Measurements from ENCODE around the gene CD19. TPM values are rescaled to one million over a fixed set of nuclear protein-coding genes. Genes with fewer than 3 reads are reported as not detected.
"Not testable (repeated sequence)": the region's sequence is repeated elsewhere in the genome, so short reads cannot be mapped to it uniquely, and the experiment has no call there.

Gene CD19
- total RNA-seq, 2 donors from 2014 or later = 2.1 TPM; not detected in 1

- peaks cover 20% of the 10 kb centered on the region for H3K4me1 Mint-ChIP-seq
- no peak for ATAC-seq (replicated peaks)
- no peak overlapping the region for H3K27ac Mint-ChIP-seq
These were observed 5.6 kb downstream of the CD19 start for GRCh38 chr16:28937222-28937876.

GRCh38 chr16:28938721-28939120 is 7.0 kb downstream of the CD19 start:
- no peak overlapping the region for H3K27ac Mint-ChIP-seq
- H3K4me1 Mint-ChIP-seq = peaks cover 20% of the 10 kb centered on the region

More at GRCh38 chr16:28937222-28937876, 5.6 kb downstream of the CD19 start:
- H3K9me3 Mint-ChIP-seq = no peaks in the 10 kb centered on the region
- no peaks in the 10 kb centered on the region for H3K27me3 Mint-ChIP-seq
- no peaks in the 10 kb centered on the region for H3K36me3 Mint-ChIP-seq (ENCODE audit: low read depth)
- no peak overlapping the region for H3K4me3 Mint-ChIP-seq

GRCh38 chr16:28939825-28940224 is 8.1 kb downstream of the CD19 start:
- ATAC-seq (replicated peaks); H3K27me3 Mint-ChIP-seq; H3K9me3 Mint-ChIP-seq; H3K36me3 Mint-ChIP-seq (ENCODE audit: low read depth); H3K4me3 Mint-ChIP-seq; H3K27ac Mint-ChIP-seq: not testable (repeated sequence)
- peaks cover 13% of the 10 kb centered on the region for H3K4me1 Mint-ChIP-seq

More at GRCh38 chr16:28938721-28939120, 7.0 kb downstream of the CD19 start:
- Mint-ChIP-seq H3K27me3 (no peaks in the 10 kb centered on the region), H3K4me3 (no peak overlapping the region), H3K36me3 (ENCODE audit: low read depth) (no peaks in the 10 kb centered on the region), H3K9me3 (no peaks in the 10 kb centered on the region)
- no peak for ATAC-seq (replicated peaks)

GRCh38 chr16:28943281-28943680 is 11.5 kb downstream of the CD19 start:
- no peak overlapping the region for H3K4me3 Mint-ChIP-seq

GRCh38 chr16:28946681-28947080 is 14.9 kb downstream of the CD19 start:
- no peak overlapping the region for H3K27ac Mint-ChIP-seq
- H3K36me3 Mint-ChIP-seq (ENCODE audit: low read depth) = peaks cover 13% of the 10 kb centered on the region
- ATAC-seq (replicated peaks) = no peak
- no peaks in the 10 kb centered on the region for H3K27me3 Mint-ChIP-seq
- H3K9me3 Mint-ChIP-seq = no peaks in the 10 kb centered on the region
- H3K4me3 Mint-ChIP-seq = no peak overlapping the region
- peaks cover 14% of the 10 kb centered on the region for H3K4me1 Mint-ChIP-seq

More at GRCh38 chr16:28943281-28943680, 11.5 kb downstream of the CD19 start:
- no peak overlapping the region for H3K27ac Mint-ChIP-seq
- no peaks in the 10 kb centered on the region for H3K36me3 Mint-ChIP-seq (ENCODE audit: low read depth)
- peaks cover 11% of the 10 kb centered on the region for H3K4me1 Mint-ChIP-seq
- no peaks in the 10 kb centered on the region for H3K27me3 Mint-ChIP-seq
- ATAC-seq (replicated peaks) = no peak
- H3K9me3 Mint-ChIP-seq = no peaks in the 10 kb centered on the region

- Mint-ChIP-seq H3K4me3 (peak within 1 kb of the TSS; percentile 82), H3K27ac (peak within 1 kb of the TSS; percentile 88), H3K27me3 (no peaks in the 10 kb centered on the region), H3K36me3 (ENCODE audit: low read depth) (peaks cover 55% of the 10 kb centered on the region), H3K9me3 (no peaks in the 10 kb centered on the region), H3K4me1 (peaks cover 17% of the 10 kb centered on the region)
- ATAC-seq (replicated peaks) = peak; percentile 98
These were observed 19.1 kb downstream of the CD19 start, which contains the start of gene NFATC2IP for GRCh38 chr16:28950648-28951409. Gene NFATC2IP, plus strand, starts transcription at chr16:28950937. Its CDS starts 75 bp downstream, at chr16:28951012.

- peak overlapping the region; percentile 82 for H3K4me3 Mint-ChIP-seq
- no peaks in the 10 kb centered on the region for H3K9me3 Mint-ChIP-seq
- H3K27me3 Mint-ChIP-seq = no peaks in the 10 kb centered on the region
- peaks cover 61% of the 10 kb centered on the region for H3K36me3 Mint-ChIP-seq (ENCODE audit: low read depth)
- no peak for ATAC-seq (replicated peaks)
- peaks cover 15% of the 10 kb centered on the region for H3K4me1 Mint-ChIP-seq
- peak overlapping the region; percentile 88 for H3K27ac Mint-ChIP-seq
These were observed 19.7 kb downstream of the CD19 start for GRCh38 chr16:28951410-28951943.

GRCh38 chr16:28958216-28958615 is 26.4 kb downstream of the CD19 start:
- no peak for ATAC-seq (replicated peaks)
- no peaks in the 10 kb centered on the region for H3K9me3 Mint-ChIP-seq
- no peaks in the 10 kb centered on the region for H3K27me3 Mint-ChIP-seq
- H3K4me1 Mint-ChIP-seq = no peaks in the 10 kb centered on the region
- peaks cover 99% of the 10 kb centered on the region for H3K36me3 Mint-ChIP-seq (ENCODE audit: low read depth)
- H3K27ac Mint-ChIP-seq = no peak overlapping the region
- no peak overlapping the region for H3K4me3 Mint-ChIP-seq

GRCh38 chr16:28958836-28959235 is 27.1 kb downstream of the CD19 start:
- Mint-ChIP-seq H3K36me3 (ENCODE audit: low read depth) (peaks cover 99% of the 10 kb centered on the region), H3K4me1 (no peaks in the 10 kb centered on the region), H3K9me3 (no peaks in the 10 kb centered on the region), H3K27me3 (no peaks in the 10 kb centered on the region), H3K27ac (no peak overlapping the region), H3K4me3 (no peak overlapping the region)
- no peak for ATAC-seq (replicated peaks)

- no peak overlapping the region for H3K4me3 Mint-ChIP-seq
- H3K36me3 Mint-ChIP-seq (ENCODE audit: low read depth) = peaks cover 77% of the 10 kb centered on the region
- peak overlapping the region; percentile 48 for H3K27ac Mint-ChIP-seq
- no peaks in the 10 kb centered on the region for H3K27me3 Mint-ChIP-seq
- no peaks in the 10 kb centered on the region for H3K4me1 Mint-ChIP-seq
- no peak for ATAC-seq (replicated peaks)
- H3K9me3 Mint-ChIP-seq = no peaks in the 10 kb centered on the region
These were observed 32.3 kb downstream of the CD19 start for GRCh38 chr16:28964072-28964471.

- peaks cover 73% of the 10 kb centered on the region for H3K36me3 Mint-ChIP-seq (ENCODE audit: low read depth)
- H3K9me3 Mint-ChIP-seq = no peaks in the 10 kb centered on the region
- no peaks in the 10 kb centered on the region for H3K27me3 Mint-ChIP-seq
- H3K4me3 Mint-ChIP-seq = no peak overlapping the region
- no peak for ATAC-seq (replicated peaks)
- H3K27ac Mint-ChIP-seq = peak overlapping the region; percentile 48
- H3K4me1 Mint-ChIP-seq = no peaks in the 10 kb centered on the region
These were observed 32.7 kb downstream of the CD19 start for GRCh38 chr16:28964496-28964895.

GRCh38 chr16:28967156-28967555 is 35.4 kb downstream of the CD19 start:
- Mint-ChIP-seq H3K4me3 (no peak overlapping the region), H3K9me3 (no peaks in the 10 kb centered on the region), H3K27ac (no peak overlapping the region), H3K27me3 (no peaks in the 10 kb centered on the region), H3K4me1 (no peaks in the 10 kb centered on the region), H3K36me3 (ENCODE audit: low read depth) (peaks cover 47% of the 10 kb centered on the region)
- ATAC-seq (replicated peaks) = no peak

GRCh38 chr16:28969696-28970095 is 37.9 kb downstream of the CD19 start:
- peaks cover 29% of the 10 kb centered on the region for H3K36me3 Mint-ChIP-seq (ENCODE audit: low read depth)
- H3K4me3 Mint-ChIP-seq; H3K27ac Mint-ChIP-seq; H3K27me3 Mint-ChIP-seq; ATAC-seq (replicated peaks); H3K9me3 Mint-ChIP-seq; H3K4me1 Mint-ChIP-seq: not testable (repeated sequence)

GRCh38 chr16:28974007-28974436 is 42.3 kb downstream of the CD19 start:
- Mint-ChIP-seq H3K4me3 (peak overlapping the region; percentile 98), H3K36me3 (ENCODE audit: low read depth) (peaks cover 24% of the 10 kb centered on the region), H3K27ac (peak overlapping the region; percentile 98), H3K9me3 (no peaks in the 10 kb centered on the region), H3K4me1 (peaks cover 19% of the 10 kb centered on the region), H3K27me3 (no peaks in the 10 kb centered on the region)
- peak; percentile 18 for ATAC-seq (replicated peaks)
